ENCODE measurements around the gene SEMA4A.

SEMA4A gene

DNA sequence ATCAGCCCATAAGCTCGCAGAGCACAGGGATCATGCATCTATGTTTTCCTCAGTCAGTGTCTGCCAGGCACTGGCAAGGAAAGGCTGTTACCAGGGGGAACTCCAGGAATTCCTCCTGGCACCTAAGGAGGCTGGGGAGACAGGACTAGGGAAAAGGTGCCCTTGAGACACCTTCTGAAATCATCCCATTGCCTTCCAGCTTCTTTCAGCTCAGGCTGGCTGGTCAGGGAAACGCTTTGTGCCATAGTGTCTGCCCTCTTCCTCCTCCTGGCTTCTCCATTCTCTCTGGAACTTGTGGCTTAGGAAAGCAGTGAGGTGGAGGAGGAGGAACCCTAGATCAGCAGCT, 25.1 kb upstream of the SEMA4A start:
- Histone ChIP-seq H3K27me3 (ENCODE audit: insufficient read depth, low read length) (no peaks in the 10 kb centered on the region), H3K27ac (ENCODE audit: low read depth, low read length) (peak overlapping the region; percentile 90; the same call in 1 of the 2 replicates), H3K36me3 (ENCODE audit: insufficient read depth, low read length) (peaks cover 12% of the 10 kb centered on the region; the same call in 1 of the 2 replicates), H3K9ac (ENCODE audit: low read depth, low read length) (peak overlapping the region; percentile 67; the same call in 1 of the 2 replicates), H3K4me3 (ENCODE audit: low read length) (no peak overlapping the region), H3K9me3 (ENCODE audit: insufficient read depth, low read depth, low read length) (no peaks in the 10 kb centered on the region), H3K4me1 (ENCODE audit: insufficient read depth, low read length) (peaks cover 48% of the 10 kb centered on the region)
- WGBS: 93% methylated on average over 2 of the region's 2 CpGs

DNA sequence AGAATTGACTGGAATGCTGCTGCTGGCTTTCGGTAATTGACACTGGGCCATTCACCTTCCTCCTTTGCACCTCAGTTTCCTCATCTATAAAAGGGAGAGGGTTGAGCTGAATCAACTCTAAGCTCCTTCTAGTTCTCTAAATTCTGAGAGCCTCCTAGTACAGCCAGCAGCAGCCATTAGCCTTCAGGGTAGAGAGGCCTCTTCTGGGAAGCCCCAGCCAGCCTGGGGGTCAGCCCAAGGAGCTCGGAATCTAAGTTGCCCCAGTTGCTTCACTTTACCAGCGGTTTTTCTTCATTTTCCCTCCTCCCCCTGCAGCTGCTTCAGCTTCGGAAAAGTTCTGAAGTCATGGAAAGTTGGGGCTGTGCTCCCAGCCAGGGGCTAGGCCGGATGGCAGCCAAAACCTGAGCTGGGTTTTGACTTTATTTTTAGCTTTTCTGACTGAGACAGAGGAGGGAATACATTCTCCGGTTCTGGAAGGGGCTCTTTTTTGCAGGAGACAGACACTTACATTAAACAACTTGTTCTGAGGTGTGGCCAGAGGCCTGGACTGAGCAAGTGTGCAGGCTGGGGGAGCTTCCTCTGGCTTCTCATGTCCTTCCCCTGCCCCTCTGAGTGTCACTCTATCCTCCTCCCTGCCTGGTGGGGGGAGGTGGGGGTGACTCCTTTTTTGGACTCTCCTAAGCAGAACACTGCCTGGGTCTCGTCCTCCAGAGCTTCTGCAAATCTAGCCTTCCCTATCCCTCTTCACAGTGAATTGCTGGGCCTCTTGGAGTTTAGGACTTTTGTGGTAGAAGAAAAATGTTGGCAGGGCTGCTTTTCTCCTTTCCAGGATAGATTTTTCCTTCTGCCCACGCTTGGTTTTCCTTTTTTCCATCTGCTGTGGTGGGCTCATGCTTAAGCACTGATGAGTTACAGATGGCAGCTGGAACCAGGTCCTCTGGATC, 24.5 kb upstream of the SEMA4A start:
- H3K4me1 ChIP-seq (ENCODE audit: insufficient read depth, low read length): peaks cover 42% of the 10 kb centered on the region
- H3K9me3 ChIP-seq (ENCODE audit: insufficient read depth, low read depth, low read length): no peaks in the 10 kb centered on the region
- no peak overlapping the region for H3K4me3 ChIP-seq (ENCODE audit: low read length)
- H3K36me3 ChIP-seq (ENCODE audit: insufficient read depth, low read length): peaks cover 17% of the 10 kb centered on the region
- peak overlapping the region; percentile 67; the same call in 1 of the 2 replicates for H3K9ac ChIP-seq (ENCODE audit: low read depth, low read length)
- no peaks in the 10 kb centered on the region for H3K27me3 ChIP-seq (ENCODE audit: insufficient read depth, low read length)
- 65% methylated on average over 6 of the region's 8 CpGs for WGBS
- peak overlapping the region; percentile 90 for H3K27ac ChIP-seq (ENCODE audit: low read depth, low read length)

DNA sequence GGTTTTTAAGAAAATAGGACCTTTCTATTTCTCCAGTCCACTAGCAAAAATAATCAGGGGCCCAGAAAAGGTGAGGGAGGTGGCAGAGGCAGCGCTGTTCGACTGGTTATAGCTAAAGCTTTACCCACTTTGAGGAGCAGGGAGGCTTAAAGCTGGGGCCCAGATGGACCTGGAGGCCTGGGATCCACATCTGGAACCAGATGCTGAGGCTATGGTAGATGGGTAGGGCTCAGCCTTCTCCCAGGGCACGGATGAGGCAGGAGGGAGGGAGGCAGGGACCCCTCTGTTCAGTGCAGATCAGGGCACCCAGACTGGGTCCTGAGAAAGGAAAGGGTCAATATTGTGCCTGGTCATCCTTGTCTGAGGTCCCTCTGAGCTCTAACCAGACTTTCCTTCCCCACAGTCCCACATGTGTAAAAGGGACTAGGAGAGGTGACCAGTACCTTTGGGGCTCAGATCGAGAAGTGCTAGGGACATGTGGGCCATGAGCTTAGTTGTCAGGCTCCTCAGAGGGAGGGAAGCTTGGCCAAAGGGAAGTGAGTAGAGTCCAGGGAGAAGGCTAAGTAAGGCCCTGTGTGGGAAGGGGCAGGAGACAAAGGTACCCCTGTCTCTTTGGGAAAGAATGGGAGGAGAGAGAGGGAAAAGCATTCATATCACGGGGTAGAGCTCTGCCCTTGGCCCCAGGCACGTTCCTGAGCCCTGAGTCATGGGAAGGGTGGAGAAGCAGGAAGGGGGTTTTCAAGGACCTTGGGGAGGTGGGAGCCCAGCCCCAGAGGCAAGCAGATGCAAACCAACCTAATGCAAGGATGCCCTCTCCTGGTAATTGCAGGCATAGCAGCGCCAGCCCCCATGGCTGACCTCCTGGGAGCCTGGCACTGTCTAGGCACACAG, 23.5 kb upstream of the SEMA4A start:
- Histone ChIP-seq H3K36me3 (ENCODE audit: insufficient read depth, low read length) (peaks cover 27% of the 10 kb centered on the region), H3K27ac (ENCODE audit: low read depth, low read length) (peak overlapping the region; percentile 90), H3K9ac (ENCODE audit: low read depth, low read length) (peak overlapping the region; percentile 67), H3K9me3 (ENCODE audit: insufficient read depth, low read depth, low read length) (no peaks in the 10 kb centered on the region), H3K4me3 (ENCODE audit: low read length) (no peak overlapping the region), H3K27me3 (ENCODE audit: insufficient read depth, low read length) (no peaks in the 10 kb centered on the region), H3K4me1 (ENCODE audit: insufficient read depth, low read length) (peaks cover 36% of the 10 kb centered on the region)
- 38% methylated on average over 7 of the region's 7 CpGs for WGBS

DNA sequence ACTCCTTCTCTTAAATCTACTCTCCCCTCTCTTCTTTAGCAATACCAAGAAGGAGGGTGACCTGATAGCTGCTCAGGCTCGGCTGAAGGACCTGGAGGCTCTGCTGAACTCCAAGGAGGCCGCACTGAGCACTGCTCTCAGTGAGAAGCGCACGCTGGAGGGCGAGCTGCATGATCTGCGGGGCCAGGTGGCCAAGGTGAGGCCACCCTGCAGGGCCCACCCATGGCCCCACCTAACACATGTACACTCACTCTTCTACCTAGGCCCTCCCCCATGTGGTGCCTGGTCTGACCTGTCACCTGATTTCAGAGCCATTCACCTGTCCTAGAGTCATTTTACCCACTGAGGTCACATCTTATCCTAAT, 22.8 kb upstream of the SEMA4A start:
- Histone ChIP-seq H3K9me3 (ENCODE audit: insufficient read depth, low read depth, low read length) (no peaks in the 10 kb centered on the region), H3K27me3 (ENCODE audit: insufficient read depth, low read length) (no peaks in the 10 kb centered on the region), H3K4me3 (ENCODE audit: low read length) (no peak overlapping the region), H3K4me1 (ENCODE audit: insufficient read depth, low read length) (peaks cover 35% of the 10 kb centered on the region), H3K9ac (ENCODE audit: low read depth, low read length) (no peak overlapping the region), H3K27ac (ENCODE audit: low read depth, low read length) (no peak overlapping the region), H3K36me3 (ENCODE audit: insufficient read depth, low read length) (peaks cover 33% of the 10 kb centered on the region)
- 83% methylated on average over 6 of the region's 6 CpGs for WGBS

DNA sequence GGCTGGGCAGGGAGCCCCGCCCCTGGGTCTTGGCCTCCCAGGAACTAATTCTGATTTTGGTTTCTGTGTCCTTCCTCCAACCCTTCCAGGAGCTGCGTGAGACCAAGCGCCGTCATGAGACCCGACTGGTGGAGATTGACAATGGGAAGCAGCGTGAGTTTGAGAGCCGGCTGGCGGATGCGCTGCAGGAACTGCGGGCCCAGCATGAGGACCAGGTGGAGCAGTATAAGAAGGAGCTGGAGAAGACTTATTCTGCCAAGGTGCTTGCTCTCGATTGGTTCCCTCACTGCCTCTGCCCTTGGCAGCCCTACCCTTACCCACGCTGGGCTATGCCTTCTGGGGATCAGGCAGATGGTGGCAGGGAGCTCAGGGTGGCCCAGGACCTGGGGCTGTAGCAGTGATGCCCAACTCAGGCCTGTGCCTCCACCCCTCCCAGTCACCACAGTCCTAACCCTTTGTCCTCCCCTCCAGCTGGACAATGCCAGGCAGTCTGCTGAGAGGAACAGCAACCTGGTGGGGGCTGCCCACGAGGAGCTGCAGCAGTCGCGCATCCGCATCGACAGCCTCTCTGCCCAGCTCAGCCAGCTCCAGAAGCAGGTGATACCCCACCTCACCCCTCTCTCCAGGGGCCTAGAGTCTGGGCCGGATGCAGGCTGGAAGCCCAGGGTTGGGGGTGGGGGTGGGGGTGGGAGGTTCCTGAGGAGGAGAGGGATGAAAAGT, 18.5 kb upstream of the SEMA4A start:
- no peak overlapping the region for H3K4me3 ChIP-seq (ENCODE audit: low read length)
- peaks cover 2% of the 10 kb centered on the region for H3K4me1 ChIP-seq (ENCODE audit: insufficient read depth, low read length)
- H3K27me3 ChIP-seq (ENCODE audit: insufficient read depth, low read length): no peaks in the 10 kb centered on the region
- 96% methylated on average over 17 of the region's 18 CpGs for WGBS
- H3K27ac ChIP-seq (ENCODE audit: low read depth, low read length): no peak overlapping the region
- no peaks in the 10 kb centered on the region for H3K9me3 ChIP-seq (ENCODE audit: insufficient read depth, low read depth, low read length)
- no peak overlapping the region for H3K9ac ChIP-seq (ENCODE audit: low read depth, low read length)
- H3K36me3 ChIP-seq (ENCODE audit: insufficient read depth, low read length): peaks cover 63% of the 10 kb centered on the region

DNA sequence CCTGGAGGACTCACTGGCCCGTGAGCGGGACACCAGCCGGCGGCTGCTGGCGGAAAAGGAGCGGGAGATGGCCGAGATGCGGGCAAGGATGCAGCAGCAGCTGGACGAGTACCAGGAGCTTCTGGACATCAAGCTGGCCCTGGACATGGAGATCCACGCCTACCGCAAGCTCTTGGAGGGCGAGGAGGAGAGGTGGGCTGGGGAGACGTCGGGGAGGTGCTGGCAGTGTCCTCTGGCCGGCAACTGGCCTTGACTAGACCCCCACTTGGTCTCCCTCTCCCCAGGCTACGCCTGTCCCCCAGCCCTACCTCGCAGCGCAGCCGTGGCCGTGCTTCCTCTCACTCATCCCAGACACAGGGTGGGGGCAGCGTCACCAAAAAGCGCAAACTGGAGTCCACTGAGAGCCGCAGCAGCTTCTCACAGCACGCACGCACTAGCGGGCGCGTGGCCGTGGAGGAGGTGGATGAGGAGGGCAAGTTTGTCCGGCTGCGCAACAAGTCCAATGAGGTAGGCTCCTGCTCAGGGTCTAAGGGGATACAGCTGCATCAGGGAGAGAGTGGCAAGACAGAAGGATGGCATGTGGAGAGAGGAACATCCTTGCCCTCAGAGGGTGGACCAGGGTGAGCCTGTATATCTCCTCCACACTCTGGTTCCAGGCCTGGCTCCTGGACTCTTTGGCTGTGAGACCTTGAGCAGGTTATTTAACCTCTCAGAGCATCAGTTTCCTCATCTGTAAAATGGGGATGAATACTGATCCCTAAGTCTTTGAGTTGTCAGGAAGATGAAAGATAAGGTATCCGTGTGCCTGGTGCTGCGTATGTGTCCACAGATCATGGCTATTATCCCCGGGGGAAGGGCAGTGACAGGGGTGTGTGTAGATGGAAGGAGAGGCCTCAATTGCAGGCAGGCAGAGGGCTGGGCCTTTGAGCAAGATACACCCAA, 17.2 kb upstream of the SEMA4A start:
- peaks cover 59% of the 10 kb centered on the region for H3K36me3 ChIP-seq (ENCODE audit: insufficient read depth, low read length)
- WGBS: 95% methylated on average over 34 of the region's 34 CpGs

DNA sequence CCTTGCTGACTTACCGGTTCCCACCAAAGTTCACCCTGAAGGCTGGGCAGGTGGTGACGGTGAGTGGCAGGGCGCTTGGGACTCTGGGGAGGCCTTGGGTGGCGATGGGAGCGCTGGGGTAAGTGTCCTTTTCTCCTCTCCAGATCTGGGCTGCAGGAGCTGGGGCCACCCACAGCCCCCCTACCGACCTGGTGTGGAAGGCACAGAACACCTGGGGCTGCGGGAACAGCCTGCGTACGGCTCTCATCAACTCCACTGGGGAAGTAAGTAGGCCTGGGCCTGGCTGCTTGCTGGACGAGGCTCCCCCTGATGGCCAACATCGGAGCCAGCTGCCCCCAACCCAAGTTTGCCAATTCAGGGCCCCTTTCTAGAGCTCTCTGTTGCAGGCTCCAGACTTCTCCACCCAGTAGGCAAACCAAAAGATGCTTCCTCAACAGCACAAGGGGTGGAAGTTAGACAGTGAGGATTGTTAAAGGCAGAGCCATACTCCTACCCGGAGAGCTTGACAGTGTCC, 16.4 kb upstream of the SEMA4A start:
- peaks cover 53% of the 10 kb centered on the region for H3K36me3 ChIP-seq (ENCODE audit: insufficient read depth, low read length)
- H3K9me3 ChIP-seq (ENCODE audit: insufficient read depth, low read depth, low read length): no peaks in the 10 kb centered on the region

More for the DNA sequence above, 17.2 kb upstream of the SEMA4A start:
- no peaks in the 10 kb centered on the region for H3K4me1 ChIP-seq (ENCODE audit: insufficient read depth, low read length)
- no peaks in the 10 kb centered on the region for H3K27me3 ChIP-seq (ENCODE audit: insufficient read depth, low read length)
- H3K27ac ChIP-seq (ENCODE audit: low read depth, low read length): no peak overlapping the region
- H3K9me3 ChIP-seq (ENCODE audit: insufficient read depth, low read depth, low read length): no peaks in the 10 kb centered on the region
- no peak overlapping the region for H3K4me3 ChIP-seq (ENCODE audit: low read length)
- no peak overlapping the region for H3K9ac ChIP-seq (ENCODE audit: low read depth, low read length)

DNA sequence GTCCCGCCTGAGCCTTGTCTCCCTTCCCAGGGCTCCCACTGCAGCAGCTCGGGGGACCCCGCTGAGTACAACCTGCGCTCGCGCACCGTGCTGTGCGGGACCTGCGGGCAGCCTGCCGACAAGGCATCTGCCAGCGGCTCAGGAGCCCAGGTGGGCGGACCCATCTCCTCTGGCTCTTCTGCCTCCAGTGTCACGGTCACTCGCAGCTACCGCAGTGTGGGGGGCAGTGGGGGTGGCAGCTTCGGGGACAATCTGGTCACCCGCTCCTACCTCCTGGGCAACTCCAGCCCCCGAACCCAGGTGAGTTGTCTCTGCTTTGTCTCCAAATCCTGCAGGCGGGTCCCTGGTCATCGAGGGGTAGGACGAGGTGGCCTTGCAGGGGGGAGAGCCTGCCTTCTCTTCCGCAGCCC, 14.9 kb upstream of the SEMA4A start:
- Histone ChIP-seq H3K9me3 (ENCODE audit: insufficient read depth, low read depth, low read length) (no peaks in the 10 kb centered on the region), H3K36me3 (ENCODE audit: insufficient read depth, low read length) (peaks cover 50% of the 10 kb centered on the region), H3K27me3 (ENCODE audit: insufficient read depth, low read length) (no peaks in the 10 kb centered on the region), H3K4me1 (ENCODE audit: insufficient read depth, low read length) (peaks cover 5% of the 10 kb centered on the region; the same call in 1 of the 2 replicates), H3K9ac (ENCODE audit: low read depth, low read length) (no peak overlapping the region), H3K27ac (ENCODE audit: low read depth, low read length) (no peak overlapping the region), H3K4me3 (ENCODE audit: low read length) (no peak overlapping the region)
- 95% methylated on average over 22 of the region's 22 CpGs for WGBS

More for the DNA sequence above, 16.4 kb upstream of the SEMA4A start:
- 82% methylated on average over 12 of the region's 12 CpGs for WGBS
- Histone ChIP-seq H3K27me3 (ENCODE audit: insufficient read depth, low read length) (no peaks in the 10 kb centered on the region), H3K4me3 (ENCODE audit: low read length) (no peak overlapping the region), H3K4me1 (ENCODE audit: insufficient read depth, low read length) (peaks cover 5% of the 10 kb centered on the region; the same call in 1 of the 2 replicates), H3K9ac (ENCODE audit: low read depth, low read length) (no peak overlapping the region), H3K27ac (ENCODE audit: low read depth, low read length) (no peak overlapping the region)

DNA sequence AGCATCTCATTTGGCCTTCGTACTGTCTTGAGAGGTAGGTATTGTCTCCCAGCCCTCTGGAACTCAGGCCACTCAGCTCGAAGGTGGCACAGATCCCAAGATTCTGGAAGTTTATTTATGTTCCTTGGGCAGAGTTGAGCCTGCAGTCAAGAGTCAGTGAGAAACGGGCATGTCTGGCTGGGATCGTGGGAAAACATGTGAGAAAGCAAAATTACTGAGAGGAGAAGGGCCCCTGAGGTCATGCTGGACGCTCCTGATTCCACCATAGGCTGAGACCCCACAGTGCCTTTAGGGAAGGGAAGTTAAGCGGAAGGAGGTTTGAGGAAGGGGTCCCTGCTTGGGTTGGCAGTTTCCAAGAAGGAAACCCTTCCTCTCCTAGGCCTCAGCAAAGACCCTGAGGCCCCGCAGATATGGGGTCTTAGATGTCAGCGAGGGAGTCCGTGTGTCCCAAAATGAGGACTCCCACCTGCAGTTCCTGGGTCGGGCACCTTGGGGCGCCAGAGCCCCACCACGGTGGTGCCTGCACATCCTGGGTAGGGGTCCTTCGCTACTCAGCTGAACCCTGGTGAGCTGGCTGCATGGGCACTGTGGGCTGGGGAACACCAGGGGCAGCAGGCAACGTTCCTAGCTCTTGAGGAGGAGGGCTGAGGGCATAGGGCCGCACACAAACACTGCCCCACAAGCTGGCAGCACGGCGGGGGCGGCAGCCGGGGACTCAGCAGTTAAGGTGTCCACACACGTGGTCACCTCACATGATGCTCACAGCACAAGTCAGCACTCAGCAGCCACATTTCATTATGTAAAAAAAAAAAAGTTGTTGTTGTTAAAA, 12.3 kb upstream of the SEMA4A start:
- Histone ChIP-seq H3K27me3 (ENCODE audit: insufficient read depth, low read length) (no peaks in the 10 kb centered on the region), H3K4me1 (ENCODE audit: insufficient read depth, low read length) (peaks cover 6% of the 10 kb centered on the region), H3K9ac (ENCODE audit: low read depth, low read length) (no peak overlapping the region), H3K9me3 (ENCODE audit: insufficient read depth, low read depth, low read length) (no peaks in the 10 kb centered on the region), H3K36me3 (ENCODE audit: insufficient read depth, low read length) (peaks cover 24% of the 10 kb centered on the region), H3K4me3 (ENCODE audit: low read length) (no peak overlapping the region), H3K27ac (ENCODE audit: low read depth, low read length) (no peak overlapping the region)
- WGBS: 59% methylated on average over 20 of the region's 20 CpGs

Data from HUES64 (cell line).